HCT116 (cell line): ENCODE data around the gene SRD5A3. TPM values are rescaled to one million over a fixed set of nuclear protein-coding genes. Genes with fewer than 3 reads are reported as not detected.

Source experiments
- ATAC-seq: fragments of 200-7000 bp; cut with Tn5 transposase; 2 replicates; pipeline ENCODE4 v1.9.1; 2020; ENCODE audit warnings: mild to moderate bottlenecking, moderate library complexity
- BruUV-seq: library from RNA; stranded (reverse); fragments of 400-500 nt; replicated peaks from 2 replicates; lab custom pipeline; 2021; lab: Mats Ljungman, UMichigan
- CTCF ChIA-PET: fragments of 300-600 bp; sonication (Branson Sonifier 250); formaldehyde crosslinking; loops from one replicate; lab custom pipeline; 2021; ENCODE audit warnings: antibody characterized with exemption; lab: Charles Lee
- POLR2A ChIA-PET: fragments of 300-600, 350-600 bp; sonication (Branson Sonifier 250); formaldehyde crosslinking; loops from one replicate; lab custom pipeline; 2021; ENCODE audit warnings: antibody characterized with exemption; lab: Charles Lee
- RAD21 ChIA-PET, 2 experiments: fragments of 300-600 bp; sonication (Branson Sonifier 250); formaldehyde crosslinking; loops; one replicate each; lab custom pipeline; 2023; ENCODE audit warnings: low total read pairs in 2 of 2; ENCODE audit not compliant: uncharacterized antibody in 2 of 2, unreplicated experiment in 2 of 2, low non-redundant PET in 1 of 2; lab: Charles Lee
- DNase-seq: peaks from one replicate; pipeline ENCODE4 v3.0.0-alpha.2; 2010; ENCODE audit warnings: low read depth, low spot score
- H2AFZ ChIP-seq: fragments of 200-600 bp; shearing (Covaris generic), sonication (generic); 2 replicates; pipeline ENCODE4 v1.6.1; 2017; ENCODE audit warnings: low read depth, mixed run types, mixed read lengths, antibody characterized with exemption, low read length; ENCODE audit not compliant: poor library complexity, severe bottlenecking
- H3K27ac ChIP-seq: 2 replicates; pipeline ENCODE4 v1.5.1; 2012; ENCODE audit warnings: low read depth, low read length
- H3K27me3 ChIP-seq: fragments of 200-600 bp; sonication (generic); 2 replicates; pipeline ENCODE4 v1.6.1; 2016; ENCODE audit warnings: mixed run types, low read length, mixed read lengths; ENCODE audit not compliant: insufficient read depth
- H3K36me3 ChIP-seq, 2 experiments: fragments of 200-500 bp in 1 of 2; fragments of 200-600 bp in 1 of 2; sonication (Bioruptor generic) in 1 of 2; sonication (generic) in 1 of 2; 2 replicates each; pipeline versions ENCODE4 v1.5.1 to v1.6.1; 2014 to 2016; ENCODE audit warnings: low read length in 2 of 2, inconsistent platforms in 1 of 2, mixed read lengths in 1 of 2, mixed run types in 1 of 2; ENCODE audit not compliant: insufficient read depth in 2 of 2, control insufficient read depth in 1 of 2
- H3K4me1 ChIP-seq, 2 experiments: fragments of 200-600 bp in 1 of 2; sonication (generic) in 1 of 2; 2 replicates each; pipeline versions ENCODE4 v1.5.1 to v1.6.1; 2012 to 2017; ENCODE audit warnings: low read length in 2 of 2, inconsistent platforms in 1 of 2, mild to moderate bottlenecking in 1 of 2, mixed read lengths in 1 of 2, mixed run types in 1 of 2, moderate library complexity in 1 of 2; ENCODE audit not compliant: insufficient read depth in 2 of 2, control insufficient read depth in 1 of 2
- H3K4me2 ChIP-seq: fragments of 200-600 bp; sonication (generic); 2 replicates; pipeline ENCODE4 v1.6.1; 2017; ENCODE audit warnings: mixed run types, low read length, mixed read lengths
- H3K4me3 ChIP-seq, 2 experiments: fragments of 200-600 bp in 1 of 2; sonication (generic) in 1 of 2; replicated peaks in 1 of 2; 2 replicates each; pipeline ENCODE4 v1.5.1; 2011 to 2016; ENCODE audit warnings: low read length in 2 of 2, control low read depth in 1 of 2, low read depth in 1 of 2, mild to moderate bottlenecking in 1 of 2, mixed read lengths in 1 of 2, mixed run types in 1 of 2
- H3K79me2 ChIP-seq: fragments of 200-600 bp; sonication (generic); 2 replicates; pipeline ENCODE4 v1.6.1; 2017; ENCODE audit warnings: mild to moderate bottlenecking, mixed run types, low read length, moderate library complexity, mixed read lengths; ENCODE audit not compliant: insufficient read depth
- H3K9ac ChIP-seq: fragments of 200-600 bp; sonication (generic); 2 replicates; pipeline ENCODE4 v1.6.1; 2016; ENCODE audit warnings: low read length, mixed read lengths
- H3K9me2 ChIP-seq: fragments of 200-600 bp; sonication (generic), shearing (Covaris generic); 2 replicates; pipeline ENCODE4 v1.6.1; 2017; ENCODE audit warnings: mixed run types, mild to moderate bottlenecking, moderate library complexity; ENCODE audit not compliant: insufficient read depth
- H3K9me3 ChIP-seq, 2 experiments: fragments of 200-500 bp in 1 of 2; fragments of 200-600 bp in 1 of 2; sonication (Bioruptor generic) in 1 of 2; sonication (generic) in 1 of 2; 2 replicates each; pipeline ENCODE4 v1.6.1; 2014 to 2017; ENCODE audit warnings: low read length in 2 of 2, mixed read lengths in 2 of 2, inconsistent platforms in 1 of 2, low read depth in 1 of 2, mild to moderate bottlenecking in 1 of 2, mixed run types in 1 of 2, moderate library complexity in 1 of 2; ENCODE audit not compliant: control insufficient read depth in 1 of 2, insufficient read depth in 1 of 2
- H4K20me1 ChIP-seq: fragments of 200-600 bp; sonication (generic), shearing (Covaris generic); 2 replicates; pipeline ENCODE4 v1.6.1; 2017; ENCODE audit warnings: mixed run types, mild to moderate bottlenecking, moderate library complexity; ENCODE audit not compliant: insufficient read depth
- CBX3 ChIP-seq: IDR thresholded peaks from 2 replicates; pipeline ENCODE4 v1.6.1; 2012; ENCODE audit warnings: low read depth
- CEBPB ChIP-seq: IDR thresholded peaks from 2 replicates; pipeline ENCODE4 v1.6.1; 2012; ENCODE audit warnings: low read depth
- CTCF ChIP-seq, 3 experiments: fragments of 200-600 bp in 1 of 3; sonication (generic) in 1 of 3; IDR thresholded peaks in 2 of 3; conservative IDR thresholded peaks in 1 of 3; 2 replicates each; pipeline ENCODE4 v1.5.1; 2012 to 2017; ENCODE audit warnings: low read depth in 2 of 3, low read length in 2 of 3, antibody characterized with exemption in 1 of 3, borderline replicate concordance in 1 of 3, control low read depth in 1 of 3, mild to moderate bottlenecking in 1 of 3, mixed read lengths in 1 of 3, mixed run types in 1 of 3, moderate library complexity in 1 of 3; ENCODE audit not compliant: insufficient read depth in 1 of 3
- FOSL1 ChIP-seq: IDR thresholded peaks from 2 replicates; pipeline ENCODE4 v1.6.1; 2012; ENCODE audit warnings: low read depth
- ZNF274 ChIP-seq: fragments of 200-500 bp; sonication (Bioruptor generic); IDR thresholded peaks from 2 replicates; pipeline ENCODE4 v1.6.1; 2014; ENCODE audit warnings: mild to moderate bottlenecking, low read depth, low read length, inconsistent platforms
- intact Hi-C: fragments of 100-400 bp; cut with micrococcal nuclease; formaldehyde crosslinking; loops from 2 replicates; pipeline ENCODE4 v1.10.0; 2022
- total RNA-seq: library from RNA; stranded (reverse); gene quantifications from one replicate; pipeline ENCODE4 v1.2.1, GENCODE V29; 2021; ENCODE audit not compliant: unreplicated experiment
- TF ChIP-seq, protein P1 (sequence below): IDR thresholded peaks from 2 replicates; pipeline ENCODE4 v1.6.1; 2012; ENCODE audit warnings: low read depth

The SRD5A3 gene
- total RNA-seq, 1 experiment from 2014 or later: 19.9 TPM

DNA sequence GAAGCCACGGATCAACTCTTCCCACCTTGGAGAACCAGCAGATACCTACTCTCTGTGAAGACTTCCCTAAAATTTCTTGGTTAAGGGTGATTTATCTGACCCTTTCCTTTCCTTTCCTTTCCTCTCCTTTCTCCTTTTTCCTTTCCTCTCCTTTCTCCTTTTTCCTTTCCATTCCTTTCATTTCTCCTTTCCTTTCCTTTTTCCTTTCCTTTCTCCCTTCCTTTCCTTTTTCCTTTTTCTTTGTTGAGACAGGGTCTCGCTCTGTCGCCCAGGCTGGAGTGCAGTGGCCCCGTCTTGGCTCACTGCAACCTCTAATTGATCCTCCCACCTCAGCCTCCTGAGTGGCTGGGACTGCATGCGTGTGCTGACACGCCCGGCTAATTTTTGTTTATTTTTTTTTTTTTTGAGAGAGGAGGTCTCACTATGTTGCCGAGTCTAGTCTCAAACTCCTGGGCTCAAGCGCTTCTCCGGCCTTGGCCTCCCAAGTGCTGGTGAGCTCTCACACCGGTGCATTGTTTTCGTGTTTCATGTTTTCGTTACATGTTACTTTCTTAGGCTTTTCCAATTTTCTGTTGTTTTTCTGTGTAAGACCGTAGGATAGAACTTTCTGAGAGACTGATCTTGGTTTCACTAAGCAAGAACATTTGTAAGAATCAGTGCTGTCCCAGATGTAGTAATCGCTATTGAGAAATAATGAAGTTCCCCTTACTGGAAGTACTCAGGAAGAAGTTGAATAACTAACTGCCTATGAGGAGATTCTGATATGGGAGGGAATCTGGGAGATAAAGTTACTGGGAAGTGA is 51.7 kb downstream of the SRD5A3 start (continued):
- TF ChIP-seq, protein P1, sequence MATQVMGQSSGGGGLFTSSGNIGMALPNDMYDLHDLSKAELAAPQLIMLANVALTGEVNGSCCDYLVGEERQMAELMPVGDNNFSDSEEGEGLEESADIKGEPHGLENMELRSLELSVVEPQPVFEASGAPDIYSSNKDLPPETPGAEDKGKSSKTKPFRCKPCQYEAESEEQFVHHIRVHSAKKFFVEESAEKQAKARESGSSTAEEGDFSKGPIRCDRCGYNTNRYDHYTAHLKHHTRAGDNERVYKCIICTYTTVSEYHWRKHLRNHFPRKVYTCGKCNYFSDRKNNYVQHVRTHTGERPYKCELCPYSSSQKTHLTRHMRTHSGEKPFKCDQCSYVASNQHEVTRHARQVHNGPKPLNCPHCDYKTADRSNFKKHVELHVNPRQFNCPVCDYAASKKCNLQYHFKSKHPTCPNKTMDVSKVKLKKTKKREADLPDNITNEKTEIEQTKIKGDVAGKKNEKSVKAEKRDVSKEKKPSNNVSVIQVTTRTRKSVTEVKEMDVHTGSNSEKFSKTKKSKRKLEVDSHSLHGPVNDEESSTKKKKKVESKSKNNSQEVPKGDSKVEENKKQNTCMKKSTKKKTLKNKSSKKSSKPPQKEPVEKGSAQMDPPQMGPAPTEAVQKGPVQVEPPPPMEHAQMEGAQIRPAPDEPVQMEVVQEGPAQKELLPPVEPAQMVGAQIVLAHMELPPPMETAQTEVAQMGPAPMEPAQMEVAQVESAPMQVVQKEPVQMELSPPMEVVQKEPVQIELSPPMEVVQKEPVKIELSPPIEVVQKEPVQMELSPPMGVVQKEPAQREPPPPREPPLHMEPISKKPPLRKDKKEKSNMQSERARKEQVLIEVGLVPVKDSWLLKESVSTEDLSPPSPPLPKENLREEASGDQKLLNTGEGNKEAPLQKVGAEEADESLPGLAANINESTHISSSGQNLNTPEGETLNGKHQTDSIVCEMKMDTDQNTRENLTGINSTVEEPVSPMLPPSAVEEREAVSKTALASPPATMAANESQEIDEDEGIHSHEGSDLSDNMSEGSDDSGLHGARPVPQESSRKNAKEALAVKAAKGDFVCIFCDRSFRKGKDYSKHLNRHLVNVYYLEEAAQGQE: no peak
- TF ChIP-seq CBX3 (no peak), FOSL1 (no peak)

- CTCF ChIA-PET: no interaction called here
- Histone ChIP-seq H2AFZ (no peak overlapping the region), H3K79me2 (peaks cover 66% of the 10 kb centered on the region), H4K20me1 (peaks cover 24% of the 10 kb centered on the region; the same call in 1 of the 2 replicates), H3K9me3 (no peaks in the 10 kb centered on the region), H3K9ac (peak overlapping the region; percentile 92; the same call in 1 of the 2 replicates), H3K27me3 (no peaks in the 10 kb centered on the region), H3K27ac (no peak overlapping the region), H3K4me3 (no peak overlapping the region), H3K4me2 (peak overlapping the region; percentile 77; the same call in 1 of the 2 replicates), H3K4me1 (peaks cover 18 to 29% of the 10 kb centered on the region in 2 experiments), H3K36me3 (peaks cover 11 to 18% of the 10 kb centered on the region in 2 experiments), H3K9me2 (no peaks in the 10 kb centered on the region)
- TF ChIP-seq CEBPB: no peak
- no peak for TF ChIP-seq ZNF274
- TF ChIP-seq CTCF (IDR thresholded peaks at IDR 0.05 in 2 of 3, conservative IDR thresholded peaks at IDR 0.05 in 1 of 3; ENCODE audit: borderline replicate concordance in 1 of 3, insufficient read depth in 1 of 3, low read depth in 2 of 3, low read length in 2 of 3): no peak
- ATAC-seq: no peak
- RAD21 ChIA-PET: no interaction called here
- POLR2A ChIA-PET: no interaction called here
- no TSS peak for BruUV-seq
- intact Hi-C loops: no loop called here
- DNase-seq: no peak
Observed at GRCh38 chr4:55398461-55398860, 52.4 kb downstream of the SRD5A3 start.
